HFFc6 (cell line): ENCODE results near the gene GPATCH11. TPM values are rescaled to one million over a fixed set of nuclear protein-coding genes. Genes with fewer than 3 reads are reported as not detected.
A peak's percentile ranks its signal among the peaks of the same experiment; 100 is the strongest.

Experiments used
- DNase-seq: peaks from one replicate; pipeline ENCODE4 v3.0.0-alpha.2; 2018
- H3K27ac Mint-ChIP-seq: 2 replicates; pipeline ENCODE4 v1.8.0; 2020; ENCODE audit warnings: mild to moderate bottlenecking, mixed read lengths
- H3K27me3 Mint-ChIP-seq: 2 replicates; pipeline ENCODE4 v1.8.0; 2021; ENCODE audit warnings: mild to moderate bottlenecking, moderate library complexity, mixed read lengths; ENCODE audit not compliant: insufficient read depth
- H3K36me3 Mint-ChIP-seq: 2 replicates; pipeline ENCODE4 v1.8.0; 2021; ENCODE audit warnings: low read depth, mixed read lengths
- H3K4me1 Mint-ChIP-seq: 2 replicates; pipeline ENCODE4 v1.8.0; 2020; ENCODE audit warnings: low read depth, mixed read lengths
- H3K4me3 Mint-ChIP-seq: 2 replicates; pipeline ENCODE4 v1.8.0; 2020; ENCODE audit warnings: mild to moderate bottlenecking, moderate library complexity, mixed read lengths
- H3K9me3 Mint-ChIP-seq: 2 replicates; pipeline ENCODE4 v1.8.0; 2020; ENCODE audit warnings: mild to moderate bottlenecking, mixed read lengths
- total RNA-seq, 6 experiments: library from RNA; stranded (reverse); fragmentation: NEBNext Ultra II Directional; extraction: Animal tissue kit (Norgen Biotek cat#: 25700); gene quantifications; 2 replicates in 1 of 6; 3 replicates in 5 of 6; pipeline ENCODE4 v1.2.3, GENCODE V29; 2021
- TF ChIP-seq, protein P1 (sequence below): fragments of 200-600 bp; sonication (generic); IDR thresholded peaks from 2 replicates; pipeline ENCODE4 v1.5.0; 2021; ENCODE audit warnings: antibody characterized with exemption, mild to moderate bottlenecking

Gene GPATCH11
- total RNA-seq, 6 experiments from 2014 or later: 8.5 to 11.9 (median 10.9) TPM

DNA sequence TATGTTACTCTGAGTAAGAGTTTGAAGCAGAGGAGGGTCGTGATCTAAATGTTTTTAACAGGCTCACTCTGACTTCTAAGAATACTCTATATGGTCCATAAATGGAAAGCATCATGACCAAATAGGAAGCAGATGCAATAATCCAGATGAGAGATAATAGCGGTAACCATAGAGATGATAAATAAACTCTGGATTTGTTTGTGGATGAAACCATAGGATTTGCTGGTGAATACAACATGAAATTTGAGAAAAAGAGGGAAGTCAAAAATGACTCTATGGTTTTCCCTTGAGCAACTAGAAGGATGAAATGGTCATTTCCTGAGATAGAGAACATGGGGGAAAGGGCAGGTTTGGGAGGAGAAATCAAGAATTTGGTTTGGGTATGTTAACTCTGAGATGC, 4.1 kb upstream of the GPATCH11 start:
- Mint-ChIP-seq H3K27me3 (no peaks in the 10 kb centered on the region; the same call in none of the 2 replicates), H3K27ac (peak overlapping the region; percentile 62), H3K4me3 (no peak overlapping the region), H3K9me3 (no peaks in the 10 kb centered on the region), H3K4me1 (peaks cover 13% of the 10 kb centered on the region), H3K36me3 (peaks cover 23% of the 10 kb centered on the region)
- peak; percentile 19 for DNase-seq
- TF ChIP-seq, protein P1, sequence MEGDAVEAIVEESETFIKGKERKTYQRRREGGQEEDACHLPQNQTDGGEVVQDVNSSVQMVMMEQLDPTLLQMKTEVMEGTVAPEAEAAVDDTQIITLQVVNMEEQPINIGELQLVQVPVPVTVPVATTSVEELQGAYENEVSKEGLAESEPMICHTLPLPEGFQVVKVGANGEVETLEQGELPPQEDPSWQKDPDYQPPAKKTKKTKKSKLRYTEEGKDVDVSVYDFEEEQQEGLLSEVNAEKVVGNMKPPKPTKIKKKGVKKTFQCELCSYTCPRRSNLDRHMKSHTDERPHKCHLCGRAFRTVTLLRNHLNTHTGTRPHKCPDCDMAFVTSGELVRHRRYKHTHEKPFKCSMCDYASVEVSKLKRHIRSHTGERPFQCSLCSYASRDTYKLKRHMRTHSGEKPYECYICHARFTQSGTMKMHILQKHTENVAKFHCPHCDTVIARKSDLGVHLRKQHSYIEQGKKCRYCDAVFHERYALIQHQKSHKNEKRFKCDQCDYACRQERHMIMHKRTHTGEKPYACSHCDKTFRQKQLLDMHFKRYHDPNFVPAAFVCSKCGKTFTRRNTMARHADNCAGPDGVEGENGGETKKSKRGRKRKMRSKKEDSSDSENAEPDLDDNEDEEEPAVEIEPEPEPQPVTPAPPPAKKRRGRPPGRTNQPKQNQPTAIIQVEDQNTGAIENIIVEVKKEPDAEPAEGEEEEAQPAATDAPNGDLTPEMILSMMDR: no peak

DNA sequence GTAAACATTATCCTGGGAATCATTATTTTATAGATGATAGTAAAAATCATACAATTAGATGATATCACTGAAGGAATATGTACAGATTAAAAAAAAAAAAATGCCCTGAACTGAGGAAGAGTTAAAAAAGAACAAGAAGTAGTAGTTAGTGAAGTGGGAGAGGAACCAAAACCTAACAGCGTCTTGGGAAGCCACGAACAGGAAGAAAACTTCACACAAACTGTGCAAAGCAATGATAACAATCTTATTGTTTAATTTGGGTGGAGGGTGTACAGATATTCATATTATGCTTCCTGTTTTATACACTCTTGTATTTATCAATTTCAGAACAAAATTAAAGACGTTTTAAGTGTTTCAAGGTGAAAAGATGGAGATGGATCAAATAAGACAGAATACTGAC, 3.6 kb upstream of the GPATCH11 start:
- H3K36me3 Mint-ChIP-seq: peaks cover 23% of the 10 kb centered on the region
- no peak for DNase-seq
- H3K27ac Mint-ChIP-seq: peak overlapping the region; percentile 62
- no peaks in the 10 kb centered on the region for H3K9me3 Mint-ChIP-seq
- no peak overlapping the region for H3K4me3 Mint-ChIP-seq
- H3K27me3 Mint-ChIP-seq: no peaks in the 10 kb centered on the region; the same call in none of the 2 replicates
- TF ChIP-seq, protein P1: no peak
- peaks cover 13% of the 10 kb centered on the region for H3K4me1 Mint-ChIP-seq

DNA sequence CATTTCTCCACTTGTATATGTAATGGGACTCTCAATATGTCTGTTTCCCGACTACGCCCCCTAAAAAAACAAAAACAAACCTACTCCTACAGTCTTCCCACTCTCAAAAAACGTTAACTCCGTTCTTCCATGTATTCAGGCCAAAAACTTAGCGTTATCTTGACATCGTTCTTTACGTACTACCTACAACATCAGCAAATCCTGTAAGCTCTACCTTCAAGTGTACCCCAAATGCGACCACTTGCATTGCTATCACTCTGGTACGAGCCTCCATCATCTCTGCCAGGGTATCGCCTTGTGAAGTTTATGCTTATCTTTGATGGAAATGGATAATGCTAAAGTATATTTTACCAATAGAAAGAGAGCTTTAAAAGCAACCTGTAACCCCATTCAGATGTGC, 479 bp downstream of the GPATCH11 start:
- no peak for DNase-seq
- Mint-ChIP-seq H3K9me3 (no peaks in the 10 kb centered on the region), H3K4me3 (no peak overlapping the region), H3K4me1 (peaks cover 11% of the 10 kb centered on the region), H3K27me3 (no peaks in the 10 kb centered on the region; the same call in none of the 2 replicates), H3K36me3 (peaks cover 24% of the 10 kb centered on the region), H3K27ac (no peak overlapping the region)
- TF ChIP-seq, protein P1: no peak

DNA sequence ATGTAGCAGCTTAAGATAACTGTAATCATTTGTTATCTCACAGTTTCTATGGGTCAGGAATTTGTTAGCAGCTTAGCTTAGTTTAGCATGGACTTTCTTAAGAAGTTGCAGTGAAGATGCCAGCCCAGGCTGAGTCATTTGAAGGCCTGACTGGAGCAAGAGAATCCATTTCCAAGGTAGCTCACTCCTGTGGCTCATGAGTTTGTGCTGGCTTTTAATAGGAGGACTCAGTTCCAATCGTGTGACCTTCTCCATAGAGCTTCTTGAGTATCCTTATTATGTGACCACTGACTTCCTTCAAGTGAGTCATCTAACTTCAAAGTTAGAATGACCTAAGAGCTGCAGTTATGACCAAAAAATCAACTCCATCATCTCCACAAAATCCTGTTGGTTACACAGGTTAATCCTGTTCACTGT, 1.4 kb downstream of the GPATCH11 start:
- no peak overlapping the region for H3K4me3 Mint-ChIP-seq
- peaks cover 18% of the 10 kb centered on the region for H3K36me3 Mint-ChIP-seq
- no peaks in the 10 kb centered on the region for H3K9me3 Mint-ChIP-seq
- peaks cover 2% of the 10 kb centered on the region for H3K4me1 Mint-ChIP-seq
- DNase-seq: peak; percentile 94
- H3K27ac Mint-ChIP-seq: no peak overlapping the region
- TF ChIP-seq, protein P1: no peak
- H3K27me3 Mint-ChIP-seq: no peaks in the 10 kb centered on the region

DNA sequence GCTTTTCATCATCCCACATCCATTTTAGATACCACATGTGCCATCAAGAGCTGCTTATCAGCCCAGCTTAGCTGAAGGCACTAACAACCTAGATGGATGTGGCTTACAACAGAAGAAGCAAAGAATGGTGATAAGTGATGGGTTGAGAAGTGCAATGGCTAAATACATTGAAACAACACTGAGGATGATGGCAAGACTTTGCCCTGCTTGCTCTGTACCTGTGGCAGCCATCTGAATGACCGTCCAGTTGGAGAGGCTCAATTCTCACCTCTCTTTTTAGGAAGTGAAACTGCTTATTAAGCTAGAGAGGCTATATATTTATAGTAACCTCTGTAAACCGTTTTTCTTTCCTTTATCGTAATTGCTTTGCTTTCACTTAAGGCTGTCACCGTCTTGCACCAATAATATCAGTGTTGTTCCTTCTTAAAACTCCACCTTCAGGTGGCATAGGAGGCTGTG, 5.7 kb downstream of the GPATCH11 start:
- peaks cover 16% of the 10 kb centered on the region; the same call in 1 of the 2 replicates for H3K36me3 Mint-ChIP-seq
- no peak overlapping the region for H3K27ac Mint-ChIP-seq
- no peaks in the 10 kb centered on the region for H3K9me3 Mint-ChIP-seq
- TF ChIP-seq, protein P1: no peak
- no peak for DNase-seq
- no peaks in the 10 kb centered on the region for H3K27me3 Mint-ChIP-seq
- no peak overlapping the region for H3K4me3 Mint-ChIP-seq
- no peaks in the 10 kb centered on the region for H3K4me1 Mint-ChIP-seq

DNA sequence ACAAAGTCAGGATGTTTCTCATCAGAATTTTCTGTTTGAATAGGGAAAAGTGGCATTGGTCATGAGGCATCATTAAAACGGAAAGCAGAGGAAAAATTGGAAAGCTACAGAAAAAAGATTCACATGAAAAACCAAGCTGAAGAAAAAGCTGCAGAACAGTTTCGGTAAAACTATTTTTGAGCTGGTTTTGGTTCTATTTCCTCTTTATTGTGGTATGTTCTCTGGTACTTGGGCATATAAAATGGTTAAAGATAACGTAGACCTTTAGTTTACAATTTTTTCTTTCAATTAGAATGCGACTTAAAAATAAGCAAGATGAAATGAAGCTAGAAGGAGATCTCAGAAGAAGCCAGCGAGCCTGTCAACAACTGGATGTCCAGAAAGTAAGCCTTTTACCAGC, 7.6 kb downstream of the GPATCH11 start:
- TF ChIP-seq, protein P1: no peak
- Mint-ChIP-seq H3K27ac (no peak overlapping the region), H3K4me3 (no peak overlapping the region), H3K36me3 (peaks cover 22% of the 10 kb centered on the region), H3K4me1 (no peaks in the 10 kb centered on the region), H3K9me3 (no peaks in the 10 kb centered on the region), H3K27me3 (no peaks in the 10 kb centered on the region)
- DNase-seq: no peak
